Stimulated activated CD4-positive, alpha-beta T cell treated with anti-CD3 and anti-CD28 coated beads, Interleukin-2, amount 100 ng/mL, for 4 hours (primary cell): ENCODE data around the gene KARS1.

ENCODE experiments used
- DNase-seq: peaks from one replicate; pipeline ENCODE4 v3.0.0-alpha.2; 2020; ENCODE audit warnings: low read depth

Gene KARS1

DNA sequence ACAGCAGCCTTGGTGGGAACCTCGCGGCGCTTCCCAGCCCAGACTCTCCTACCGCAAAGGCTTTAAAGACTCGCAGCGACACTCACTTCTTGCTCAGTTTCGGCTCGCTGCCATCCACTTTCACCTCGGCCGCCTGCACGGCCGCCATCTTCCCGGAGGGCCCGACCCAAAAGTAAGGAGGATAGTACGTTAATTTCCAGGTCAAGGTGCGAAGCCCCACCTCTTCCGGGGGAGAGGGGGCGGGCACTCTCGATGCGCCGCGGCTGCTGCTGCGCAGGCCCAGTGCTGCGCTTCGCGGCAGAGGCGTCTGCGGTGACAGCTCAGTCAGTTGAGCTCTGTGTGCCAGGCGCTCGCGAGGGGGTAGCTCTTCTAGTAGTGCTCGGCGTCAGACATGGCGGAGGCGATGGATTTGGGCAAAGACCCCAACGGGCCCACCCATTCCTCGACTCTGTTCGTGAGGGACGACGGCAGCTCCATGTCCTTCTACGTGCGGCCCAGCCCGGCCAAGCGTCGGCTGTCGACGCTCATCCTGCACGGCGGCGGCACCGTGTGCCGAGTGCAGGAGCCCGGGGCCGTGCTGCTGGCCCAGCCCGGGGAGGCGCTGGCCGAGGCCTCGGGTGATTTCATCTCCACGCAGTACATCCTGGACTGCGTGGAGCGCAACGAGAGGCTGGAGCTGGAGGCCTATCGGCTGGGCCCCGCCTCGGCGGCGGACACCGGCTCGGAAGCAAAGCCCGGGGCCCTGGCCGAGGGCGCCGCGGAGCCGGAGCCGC, at the start of gene KARS1, which contains the start of gene TERF2IP:
Gene KARS1, minus strand, starts transcription at position 174 of the 773 bp plus-strand sequence. Its CDS starts 26 bp downstream, at position 148.
Gene TERF2IP, plus strand, starts transcription at position 282 of the 773 bp plus-strand sequence. Its CDS starts 110 bp downstream, at position 392.
- DNase-seq, result peak; percentile 93

DNA sequence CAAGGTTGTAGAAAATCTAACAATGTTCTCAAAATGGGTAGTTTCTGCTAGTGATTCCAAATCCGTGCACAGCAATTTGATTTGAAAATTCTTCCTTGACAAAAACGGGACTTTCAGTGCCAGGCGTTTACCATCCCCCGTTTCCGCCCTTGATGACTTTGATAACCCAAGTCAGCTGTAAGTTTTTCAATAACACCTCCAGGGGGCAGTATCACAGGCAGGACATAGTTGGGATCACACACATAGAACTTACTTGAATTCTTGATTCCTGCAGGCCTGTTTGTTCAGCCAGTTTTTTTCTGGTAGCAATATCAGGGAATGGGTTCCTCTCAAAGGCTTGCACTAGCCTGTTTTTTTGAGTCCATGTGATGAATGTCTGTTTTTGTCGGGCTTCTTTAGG, 48.2 kb upstream of the KARS1 start:
- DNase-seq, result no peak

DNA sequence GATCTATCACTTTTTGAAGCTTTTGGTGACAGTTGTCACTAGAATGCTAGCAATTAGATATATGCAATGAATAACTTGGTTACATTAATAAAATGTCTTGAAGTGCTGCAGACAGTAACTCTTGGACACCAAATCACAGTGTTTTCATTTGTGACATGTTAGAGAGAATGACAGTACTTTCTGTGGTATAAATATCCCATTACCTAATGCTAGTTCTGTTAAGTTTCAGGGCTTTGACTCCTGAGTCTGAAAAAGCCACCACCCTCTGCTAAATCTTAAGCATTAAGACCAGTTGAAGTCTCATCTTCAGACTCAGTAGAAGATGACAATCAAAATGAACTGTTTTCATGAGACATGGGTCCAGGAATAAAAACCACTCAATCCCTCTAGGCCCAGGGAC, 39.9 kb upstream of the KARS1 start:
- DNase-seq, result no peak

DNA sequence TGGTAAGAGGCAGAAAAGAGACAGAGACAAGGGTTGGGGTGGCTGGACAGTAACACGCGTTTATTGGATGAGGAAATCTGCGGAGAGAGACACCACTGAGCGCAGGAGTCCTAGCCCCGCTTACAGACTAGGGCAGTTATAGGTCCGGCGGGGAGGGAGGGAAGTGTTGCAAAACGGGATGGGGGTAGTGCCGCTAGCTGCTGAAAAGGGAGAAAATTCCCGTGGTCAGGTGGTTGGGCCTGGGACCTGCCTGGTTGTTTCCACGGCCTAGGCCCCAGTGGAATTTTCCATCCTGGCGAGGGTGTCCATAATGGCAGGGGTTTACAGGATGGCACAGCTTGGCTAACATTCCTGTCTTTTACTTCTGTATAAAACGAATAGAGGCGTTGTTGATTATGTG, 34.8 kb upstream of the KARS1 start:
- no peak for DNase-seq

DNA sequence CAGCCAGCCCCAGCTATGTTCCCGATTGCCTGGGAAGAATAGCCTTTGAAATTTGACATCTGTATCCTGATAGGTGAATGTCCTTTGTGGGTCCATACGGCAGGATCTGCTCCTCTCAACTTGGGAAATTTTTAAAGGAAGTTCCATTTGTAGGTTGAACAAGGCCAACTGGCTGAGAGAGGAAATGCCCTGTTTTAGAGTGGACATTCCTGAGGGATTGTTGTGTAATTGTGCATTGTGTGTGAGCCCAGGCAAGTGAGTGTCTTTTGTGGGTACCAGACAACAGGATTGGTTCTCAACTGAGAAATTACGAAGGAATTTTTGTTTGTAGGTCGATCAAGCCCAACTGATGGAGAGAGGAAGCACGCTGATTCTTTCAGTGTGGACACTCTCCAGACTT, 31.9 kb upstream of the KARS1 start:
- no peak for DNase-seq

DNA sequence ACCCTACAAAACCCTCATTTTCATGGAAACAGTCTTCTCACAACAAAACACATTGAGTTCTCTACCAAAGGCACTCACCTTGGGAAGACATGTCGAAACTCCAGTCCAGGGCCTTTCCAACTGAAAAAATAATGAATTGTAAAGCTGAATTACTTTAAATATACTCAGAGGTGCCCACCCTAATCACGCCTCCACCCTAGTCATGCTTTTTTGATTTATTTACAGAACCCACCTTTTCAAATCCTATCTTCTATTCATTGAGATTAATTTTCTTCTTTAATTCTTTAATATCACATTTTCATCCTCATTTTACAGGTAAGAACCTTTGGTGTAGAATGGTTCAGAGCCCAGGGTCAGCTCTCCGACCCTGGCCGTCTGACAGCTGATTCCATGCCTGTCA, 29.4 kb upstream of the KARS1 start, which contains the start of gene CPHXL2:
Gene CPHXL2, minus strand, starts transcription at position 101 of the 400 bp plus-strand sequence. Its CDS starts 10 bp downstream, at position 91.
- no peak for DNase-seq

DNA sequence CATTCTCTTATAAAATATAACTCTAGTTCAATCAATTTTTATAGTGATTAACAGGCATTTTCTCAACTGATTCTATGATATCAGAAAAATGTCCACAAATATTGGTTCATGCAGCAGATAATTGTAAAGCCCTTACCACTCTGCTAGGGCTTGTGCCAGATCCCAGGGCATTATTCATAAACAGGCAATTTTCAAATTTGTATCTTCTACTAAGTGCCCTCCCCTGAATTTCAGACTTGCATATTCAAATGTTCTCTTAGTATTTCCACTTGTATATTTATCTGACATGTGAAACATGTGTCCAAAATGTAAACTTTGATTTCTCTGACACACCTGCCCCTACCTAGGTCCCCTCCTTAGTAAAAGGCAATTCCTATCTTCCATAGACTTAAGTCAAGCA, 20.0 kb upstream of the KARS1 start:
- DNase-seq, result no peak

DNA sequence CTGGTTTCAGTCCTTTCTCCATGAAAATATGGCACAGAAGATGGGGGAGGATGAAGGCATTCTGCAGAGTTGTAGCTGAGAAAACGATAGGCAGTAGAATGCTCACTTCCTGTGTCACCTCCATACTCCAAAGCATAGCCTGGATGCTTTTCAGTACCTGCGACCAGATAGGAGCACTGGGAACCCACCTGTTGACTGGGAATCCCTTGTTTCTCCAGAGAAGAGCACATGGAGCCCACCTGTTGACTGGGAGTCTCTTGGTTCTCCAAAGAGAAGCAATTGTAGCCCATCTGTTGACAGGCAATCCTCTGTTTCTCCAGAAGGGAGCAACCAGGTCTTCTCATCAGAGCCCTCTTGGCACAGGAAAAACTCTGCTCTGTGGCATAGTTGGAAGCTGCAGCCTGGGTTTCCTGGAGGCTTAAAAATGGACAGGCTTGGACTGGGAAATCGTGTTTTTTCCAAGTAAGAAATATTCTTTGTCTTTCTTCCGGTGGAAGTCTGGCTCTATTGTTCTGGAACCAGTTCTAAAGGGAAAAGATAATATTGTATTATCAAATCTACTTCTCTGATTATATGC, 13.3 kb upstream of the KARS1 start:
- no peak for DNase-seq

DNA sequence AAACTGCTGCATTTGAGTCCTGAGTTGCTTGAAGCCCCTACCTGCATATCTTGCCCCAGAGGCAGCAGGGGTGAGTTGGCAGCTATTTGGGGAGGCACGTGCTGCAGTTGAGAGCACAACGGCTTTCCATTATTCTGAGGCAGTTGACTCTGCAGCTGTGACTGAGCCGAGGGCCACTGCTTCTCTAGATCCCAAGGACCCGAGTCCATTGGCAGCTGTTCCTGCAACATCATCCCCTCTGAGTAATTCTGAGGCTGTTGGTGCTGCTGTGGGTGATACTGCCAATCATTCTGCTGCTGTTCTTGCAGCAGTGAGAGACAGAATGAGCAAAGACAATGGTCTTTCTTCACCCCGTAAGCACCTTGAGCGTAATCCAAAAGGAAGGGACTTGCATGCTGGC, 12.9 kb upstream of the KARS1 start:
- no peak for DNase-seq

DNA sequence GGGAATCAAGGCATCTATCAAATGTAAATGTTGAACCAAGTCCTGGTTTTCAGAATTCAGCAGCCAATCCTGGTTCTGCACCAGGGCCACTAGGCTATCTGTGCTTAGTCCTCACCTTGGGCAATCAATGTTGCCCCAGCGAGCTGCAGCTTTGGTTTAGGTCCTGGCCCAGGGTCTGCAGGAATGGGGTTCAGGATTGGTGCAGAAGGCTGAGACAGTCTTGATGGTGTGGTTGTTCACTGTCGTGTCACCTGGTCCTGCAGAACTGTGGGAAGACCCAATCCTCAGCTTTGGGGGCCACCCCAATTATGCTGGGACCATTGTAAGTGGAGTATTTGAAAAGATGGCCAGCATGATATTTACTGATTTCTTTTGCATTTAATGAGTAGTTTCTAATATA, 10.7 kb upstream of the KARS1 start:
- DNase-seq, result no peak

DNA sequence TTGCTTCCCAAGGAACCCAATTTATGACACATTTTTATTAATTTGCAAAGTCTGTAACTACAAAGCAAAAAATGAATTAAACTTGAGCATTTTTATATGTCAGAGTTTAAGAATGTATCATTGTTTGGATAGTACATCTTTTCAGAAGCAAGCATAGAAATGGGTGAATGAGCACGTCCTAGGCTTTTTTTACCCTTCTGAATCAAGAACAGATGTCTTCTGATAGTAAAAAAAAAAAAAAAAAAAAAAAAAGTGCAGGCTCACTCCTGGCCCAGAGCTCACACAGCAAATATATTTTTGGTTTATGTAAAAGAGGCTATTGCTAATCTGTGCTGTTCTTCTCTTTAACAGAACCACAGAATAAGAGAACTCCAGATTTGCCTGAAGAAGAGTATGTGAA, 6.5 kb upstream of the KARS1 start:
- no peak for DNase-seq

DNA sequence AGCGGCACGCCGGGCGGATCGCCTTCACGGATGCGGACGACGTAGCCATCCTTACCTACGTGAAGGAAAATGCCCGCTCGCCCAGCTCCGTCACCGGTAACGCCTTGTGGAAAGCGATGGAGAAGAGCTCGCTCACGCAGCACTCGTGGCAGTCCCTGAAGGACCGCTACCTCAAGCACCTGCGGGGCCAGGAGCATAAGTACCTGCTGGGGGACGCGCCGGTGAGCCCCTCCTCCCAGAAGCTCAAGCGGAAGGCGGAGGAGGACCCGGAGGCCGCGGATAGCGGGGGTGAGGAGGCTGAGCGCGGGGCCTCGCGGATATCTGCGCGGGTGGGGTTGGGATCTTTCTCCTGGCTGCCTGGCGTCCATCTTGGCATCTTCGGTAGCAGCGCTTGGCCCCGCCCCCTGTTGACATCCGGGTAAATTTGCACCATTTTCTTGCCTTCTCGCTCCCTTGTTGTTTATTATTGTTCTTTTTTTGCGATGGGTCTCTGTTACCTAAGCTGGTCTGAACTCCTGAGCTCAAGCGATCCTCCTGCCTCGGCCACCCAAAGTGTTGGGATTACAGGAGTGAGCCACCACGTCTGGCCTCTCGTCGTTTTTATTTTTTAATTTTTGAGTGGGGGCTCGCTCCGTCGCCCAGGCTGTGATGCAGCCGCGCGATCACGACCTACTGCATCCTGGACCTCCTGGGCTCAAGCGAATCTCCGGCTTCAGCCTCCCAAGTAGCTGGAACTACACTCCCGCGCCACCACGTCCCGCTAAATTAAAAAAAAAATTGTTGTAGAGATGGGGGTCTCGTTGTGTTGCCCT, 1.0 kb upstream of the KARS1 start:
- DNase-seq, result peak; percentile 76

DNA sequence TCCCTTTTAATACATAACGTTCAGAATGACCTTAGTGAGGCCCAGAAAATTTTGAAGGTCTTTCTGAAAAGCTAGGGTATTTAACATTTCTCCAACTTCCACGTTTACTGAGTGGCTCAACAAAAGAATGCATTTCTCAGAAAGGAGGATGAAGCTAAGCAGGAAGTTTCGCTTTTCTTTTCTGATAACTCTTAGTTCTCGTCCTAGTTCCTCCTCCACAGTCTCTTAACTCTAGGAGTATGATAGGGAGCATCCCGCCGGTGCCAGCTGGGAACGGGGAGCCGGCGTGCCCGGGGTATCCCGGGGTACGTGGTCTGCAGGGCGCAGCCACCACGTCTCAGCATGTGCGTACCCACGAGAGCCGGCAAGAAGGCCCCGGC, 363 bp downstream of the KARS1 start:
- DNase-seq, result no peak

DNA sequence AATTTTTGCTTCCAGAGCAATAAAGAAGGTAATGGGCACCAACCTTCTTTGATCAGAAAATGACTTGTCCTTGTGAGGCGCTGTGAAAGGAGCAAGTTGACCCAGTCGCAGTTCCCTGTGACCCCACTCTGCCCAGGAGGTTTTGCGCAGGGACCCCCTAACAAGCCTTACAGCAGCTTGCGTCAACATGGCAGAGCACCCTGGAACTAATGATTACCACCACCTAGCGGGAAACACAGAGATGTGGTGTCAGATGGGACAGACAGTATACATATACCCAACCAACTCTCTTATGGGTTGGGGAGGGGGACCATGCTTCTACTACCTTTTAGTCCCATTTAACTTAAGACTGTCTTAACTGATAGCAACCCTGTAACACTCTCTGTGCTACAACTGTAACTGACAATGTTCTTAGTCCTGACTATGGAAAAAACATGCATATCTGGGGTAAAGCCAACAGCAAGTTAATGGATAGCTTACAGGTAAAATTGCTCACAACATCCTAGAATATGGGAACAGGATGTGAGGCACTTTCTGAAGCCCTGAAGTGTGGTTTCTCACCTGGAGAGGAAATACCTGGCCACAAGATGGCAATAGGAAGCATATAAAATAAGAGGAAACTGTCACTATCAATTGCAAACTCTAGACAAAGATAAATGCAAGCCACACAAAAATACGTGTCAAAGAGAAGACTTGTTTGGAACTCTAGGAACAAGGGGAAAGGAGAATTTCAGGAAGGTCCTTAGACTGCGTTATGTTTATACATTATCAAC, 3.0 kb downstream of the KARS1 start:
- no peak for DNase-seq

DNA sequence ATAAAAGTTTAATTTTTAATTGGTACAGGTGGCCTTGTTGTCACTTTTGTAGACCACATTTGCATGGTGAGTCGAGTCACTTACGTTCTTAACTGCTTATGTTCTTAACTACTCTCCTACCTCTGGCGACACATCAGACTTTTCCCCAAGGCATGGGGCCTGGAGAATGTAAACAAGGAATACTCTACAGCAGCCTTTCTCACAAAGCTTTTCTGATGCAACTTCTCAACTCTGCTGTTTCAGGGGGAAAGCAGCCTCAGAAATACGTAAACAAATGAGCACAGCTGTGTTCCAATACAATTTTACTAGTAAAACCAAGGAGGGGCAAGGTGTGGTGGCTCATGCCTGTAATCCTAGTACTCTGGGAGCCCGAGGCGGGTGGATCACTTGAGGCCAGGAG, 6.9 kb downstream of the KARS1 start:
- DNase-seq, result no peak

DNA sequence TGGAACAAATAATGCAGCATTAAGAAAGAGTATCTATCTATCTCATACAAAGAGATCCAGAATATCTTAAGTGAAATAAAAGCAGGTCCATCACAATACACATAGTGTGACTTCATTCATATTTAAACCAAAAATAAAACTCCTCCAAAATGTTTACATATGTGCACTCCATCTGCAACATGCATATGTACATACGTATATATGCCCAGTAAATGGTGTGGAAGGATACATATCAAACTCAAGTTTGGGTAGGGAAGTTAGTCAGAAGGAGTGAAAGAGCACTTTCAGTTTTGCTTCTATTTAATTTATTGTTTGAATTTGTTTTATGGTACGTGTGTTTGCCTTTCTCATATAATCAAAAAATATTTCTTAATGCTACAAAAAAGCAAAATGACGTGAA, 12.4 kb downstream of the KARS1 start:
- no peak for DNase-seq

DNA sequence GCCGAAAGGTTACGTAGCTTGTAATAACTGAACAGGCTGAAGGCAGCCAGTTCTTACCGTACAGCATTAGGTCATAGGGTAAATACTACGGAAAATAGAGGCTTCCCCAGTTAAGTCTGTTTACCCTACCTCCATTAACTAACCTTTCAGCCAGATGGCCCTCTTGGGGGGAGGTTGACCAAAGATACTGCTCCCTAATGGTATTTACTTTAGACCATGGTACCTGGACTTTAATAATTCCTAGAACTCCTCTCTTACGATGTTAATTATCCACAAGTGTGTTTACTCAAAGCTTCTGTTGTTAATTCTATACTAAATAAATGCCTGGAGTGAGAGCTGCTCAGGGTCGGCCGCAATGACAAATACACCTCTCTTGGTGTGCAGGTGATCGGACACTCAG, 14.6 kb downstream of the KARS1 start:
- DNase-seq, result no peak

DNA sequence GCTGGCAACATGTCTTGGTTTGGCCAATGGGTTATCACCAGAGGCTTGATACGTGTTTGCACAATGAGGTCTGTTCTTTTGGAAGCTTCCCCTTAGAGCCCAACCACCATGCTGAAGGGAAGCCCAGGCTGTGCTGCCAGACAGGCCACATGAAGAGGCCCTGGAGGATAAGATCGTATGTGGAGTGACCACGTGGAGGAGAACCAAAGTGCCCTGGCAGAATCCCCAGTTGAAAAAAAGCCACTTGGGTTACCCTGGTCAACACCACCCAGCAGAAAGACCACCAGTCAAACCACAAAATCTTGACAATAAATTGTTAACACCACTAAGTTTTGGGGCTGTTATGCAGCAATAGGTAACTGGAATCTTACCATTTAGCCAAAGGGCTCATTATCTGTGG, 17.4 kb downstream of the KARS1 start:
- DNase-seq, result no peak

DNA sequence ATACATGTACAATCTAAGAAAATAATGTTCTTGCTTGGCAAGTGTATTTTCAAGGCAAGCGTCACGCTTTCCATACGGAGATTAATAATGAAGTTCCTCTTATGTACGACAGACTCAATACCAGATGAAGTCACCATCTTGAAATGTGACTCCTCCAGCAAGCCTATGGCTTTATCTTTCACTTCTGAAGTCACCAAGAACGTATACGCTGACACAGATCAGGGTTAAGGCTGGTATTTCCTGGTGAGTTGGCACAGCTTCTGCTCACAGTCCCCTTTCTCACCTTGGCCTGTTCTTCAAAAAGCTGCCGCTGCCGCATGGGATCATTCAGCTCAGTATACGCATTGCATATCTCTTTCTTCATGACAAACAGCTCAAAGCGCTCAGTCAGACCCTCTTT, 18.3 kb downstream of the KARS1 start:
- DNase-seq, result no peak

DNA sequence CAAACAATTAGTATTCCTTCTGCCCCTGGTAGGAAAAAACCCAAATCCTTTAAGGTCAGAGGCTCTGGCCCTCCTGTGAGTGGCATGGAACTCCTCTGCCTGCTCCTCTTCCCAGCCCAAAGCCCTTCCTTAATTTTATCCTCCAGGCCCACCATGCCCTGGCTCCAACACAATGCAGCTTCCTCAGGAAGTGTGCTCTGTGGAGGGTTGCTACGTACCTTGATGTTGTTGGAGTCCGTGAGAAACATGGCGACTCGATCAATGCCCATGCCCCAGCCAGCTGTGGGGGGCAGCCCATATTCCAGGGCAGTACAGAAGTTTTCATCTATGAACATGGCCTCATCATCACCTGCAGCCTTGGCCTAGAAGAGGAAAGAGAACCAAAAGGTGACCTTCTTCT, 19.1 kb downstream of the KARS1 start:
- no peak for DNase-seq

DNA sequence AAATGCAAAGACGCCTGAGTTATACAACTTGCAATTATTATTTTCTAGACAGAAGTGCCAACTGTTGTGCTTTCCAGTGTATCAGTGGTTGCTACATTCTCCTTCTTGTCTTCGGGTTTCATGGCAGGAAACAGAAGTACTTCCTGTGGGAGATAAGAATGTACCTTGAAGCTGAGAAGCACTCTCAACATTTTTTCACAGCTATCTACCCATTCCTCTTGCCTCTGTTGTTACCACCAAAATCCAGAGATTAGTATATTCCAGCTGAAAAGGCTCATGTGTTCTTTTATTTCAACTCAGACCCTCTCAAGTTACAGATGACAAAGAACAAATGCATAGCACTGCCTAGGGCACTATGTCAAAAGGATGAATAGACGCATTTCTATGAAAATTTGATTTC, 19.6 kb downstream of the KARS1 start:
- no peak for DNase-seq

DNA sequence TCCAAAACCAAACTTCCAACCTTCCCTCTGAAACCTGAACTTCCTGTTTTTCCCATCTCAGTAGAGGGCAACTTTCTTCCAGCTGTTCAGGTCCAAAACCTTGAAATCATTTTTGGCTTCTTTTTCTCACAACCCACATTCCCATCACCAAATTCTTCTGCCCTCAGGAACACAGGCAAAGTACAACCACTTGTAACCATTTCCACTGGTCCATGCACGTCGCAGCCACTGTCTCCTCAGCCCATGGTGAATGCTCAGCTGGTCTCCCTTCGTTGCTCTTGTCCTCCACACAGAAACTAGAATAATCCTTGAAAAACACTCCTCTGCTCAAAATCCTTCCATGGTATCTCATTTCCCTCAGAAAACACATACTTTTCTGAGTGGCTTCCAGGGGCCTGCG, 20.7 kb downstream of the KARS1 start:
- no peak for DNase-seq
